ENCODE results near the gene DNAH17.

Gene DNAH17

DNA sequence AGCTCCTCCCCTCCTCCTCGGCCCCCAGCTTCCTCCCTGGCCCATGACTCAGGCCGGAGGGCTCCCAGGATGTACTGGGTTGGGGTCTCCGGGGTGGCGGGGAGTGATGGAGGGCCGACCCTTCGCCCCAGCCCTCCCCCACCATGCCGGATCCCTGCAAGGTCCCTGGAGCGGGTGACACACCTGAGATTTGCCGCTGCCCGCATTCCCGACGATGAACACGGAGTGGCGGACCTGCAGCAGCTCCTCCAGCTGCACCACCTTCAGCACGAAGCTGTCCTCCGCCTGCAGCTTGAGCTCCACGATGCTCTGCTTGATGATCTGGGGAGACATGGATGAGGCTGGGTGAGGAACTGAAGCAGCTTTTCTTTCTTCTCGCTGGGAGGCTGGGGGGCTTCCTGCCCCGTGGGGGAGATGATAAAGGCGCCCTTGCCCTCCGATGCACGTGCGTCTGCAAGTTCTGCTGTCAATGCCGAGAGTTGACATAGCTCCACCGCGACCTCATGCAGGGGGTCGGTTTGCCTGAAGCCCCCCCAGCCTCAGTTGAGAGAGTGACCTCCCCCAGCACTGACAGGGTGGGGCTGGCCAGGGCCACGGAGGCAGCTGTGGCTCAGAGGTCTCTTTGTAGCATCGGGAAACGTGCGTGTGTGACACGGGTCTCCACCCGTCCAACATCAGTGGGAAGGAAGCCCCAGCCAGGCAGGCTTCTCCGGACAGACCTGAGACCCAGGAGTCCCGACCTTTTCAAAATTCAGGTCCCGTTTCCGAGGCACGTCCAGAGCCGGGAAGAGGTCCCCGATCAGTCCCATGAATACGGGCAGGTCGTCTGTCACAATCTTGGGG is 83.1 kb downstream of the DNAH17 start:
- no peak for DNase-seq

DNA sequence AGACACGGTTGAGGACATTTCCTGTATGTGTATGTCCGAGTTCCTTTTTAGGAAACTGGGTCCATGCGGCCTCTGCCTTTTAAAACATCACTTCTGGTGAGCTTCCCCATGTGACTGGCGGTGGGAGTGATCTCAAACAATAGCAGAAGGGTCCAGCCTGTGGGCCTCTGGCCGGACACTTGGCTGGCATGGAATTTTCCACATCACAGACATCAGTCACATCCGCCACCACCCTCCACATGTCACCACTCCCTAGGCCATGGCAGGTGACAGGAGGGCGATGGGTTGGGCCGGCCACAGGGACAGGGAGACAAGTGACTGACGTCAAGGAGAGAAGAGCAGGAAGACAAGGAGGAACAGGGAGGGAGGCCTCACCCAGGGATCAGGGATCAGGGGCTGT is 83.7 kb downstream of the DNAH17 start:
- no peak for DNase-seq

GRCh38 chr17:78492116-78492799 is 84.9 kb downstream of the DNAH17 start:
- no peak for DNase-seq

DNA sequence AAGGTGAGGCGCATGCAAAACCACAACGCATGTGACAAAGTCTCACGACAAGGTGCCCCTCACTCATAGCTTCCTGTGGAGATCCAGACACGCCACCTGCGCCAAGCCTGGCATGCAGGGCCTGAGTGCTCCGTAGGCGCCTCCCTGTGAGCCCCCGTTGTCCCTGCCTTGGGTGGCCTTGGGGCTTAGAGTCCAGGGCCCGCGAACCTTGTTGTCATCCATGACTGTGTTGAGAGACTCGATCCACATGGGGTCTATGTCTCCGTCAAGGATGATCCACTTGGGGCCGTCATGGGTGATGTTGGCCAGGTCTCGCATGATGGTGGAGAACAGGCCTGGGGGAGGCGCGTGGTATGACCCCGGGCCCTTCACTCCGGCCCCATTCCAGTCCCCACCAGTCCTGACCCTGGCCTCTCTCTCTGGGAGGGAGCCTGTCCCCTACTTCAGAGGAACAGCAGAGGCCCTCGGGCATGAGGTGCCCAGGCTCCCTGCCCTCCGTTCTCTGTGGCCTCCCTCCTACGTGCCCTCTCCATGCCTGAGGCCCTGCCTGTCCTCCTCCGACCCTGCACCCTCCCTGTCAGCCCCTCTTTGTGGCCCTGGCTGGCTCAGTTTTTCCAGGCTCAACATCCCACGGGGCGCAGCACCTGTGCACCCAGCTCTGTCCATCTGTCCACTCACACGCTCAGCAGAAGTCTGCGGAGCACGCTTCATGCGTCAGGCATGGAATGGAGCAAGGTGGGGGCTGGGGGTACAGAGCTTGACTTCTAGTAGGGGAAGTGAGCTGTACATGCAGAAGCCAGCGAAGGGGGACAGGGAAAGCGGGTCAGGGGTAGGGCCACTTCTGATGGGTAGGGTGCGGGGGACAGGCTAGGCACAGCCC is 85.7 kb downstream of the DNAH17 start:
- no peak for DNase-seq

DNA sequence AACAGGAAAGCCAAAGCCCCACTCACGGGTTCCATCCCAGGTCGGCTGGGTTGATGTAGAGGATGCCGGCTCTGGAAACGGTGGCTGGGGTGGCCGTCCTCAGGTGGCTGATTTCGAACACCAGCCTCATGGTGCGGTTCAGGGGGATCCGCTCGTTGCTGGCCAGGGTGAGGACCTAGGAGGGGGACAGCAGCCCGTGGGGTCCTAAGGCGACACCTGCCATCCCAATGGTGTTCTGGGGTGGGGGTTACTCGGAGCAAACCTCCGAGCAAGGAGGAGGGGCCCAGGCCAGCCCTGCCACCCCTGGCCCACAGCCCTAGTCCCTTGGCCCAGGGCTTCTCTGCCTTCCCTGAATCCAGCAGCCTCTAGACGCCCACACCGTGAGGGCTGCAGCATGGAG is 86.5 kb downstream of the DNAH17 start:
- no peak for DNase-seq

- DNase-seq = no peak
Observed at GRCh38 chr17:78490156-78490555, 87.0 kb downstream of the DNAH17 start.

- no peak for DNase-seq
Observed at GRCh38 chr17:78488867-78489634, 88.1 kb downstream of the DNAH17 start.

DNA sequence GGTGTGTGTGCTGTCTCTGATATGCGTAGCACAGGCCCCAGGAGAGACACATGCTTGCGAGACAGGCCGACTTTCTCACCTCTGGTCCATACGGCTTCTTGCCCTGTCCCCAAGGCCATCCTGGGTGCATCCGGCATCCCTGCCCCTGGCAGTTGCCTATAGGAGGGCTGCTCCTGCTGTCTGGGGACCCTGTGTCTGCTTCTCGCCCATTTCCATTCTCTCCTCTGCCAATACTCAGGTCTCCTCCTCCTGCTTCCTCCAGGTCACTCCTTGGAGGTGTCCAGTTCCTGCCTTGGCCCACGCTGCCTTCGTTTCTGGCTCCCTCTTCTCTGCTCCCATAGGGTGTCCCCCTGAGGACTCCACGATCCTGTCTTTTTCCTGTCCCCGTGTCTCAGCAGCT is 89.0 kb downstream of the DNAH17 start:
- DNase-seq = no peak

- no peak for DNase-seq
Observed at GRCh38 chr17:78486946-78487680, 90.1 kb downstream of the DNAH17 start.

- no peak for DNase-seq
Observed at GRCh38 chr17:78486228-78486802, 90.9 kb downstream of the DNAH17 start.

- DNase-seq = no peak
Observed at GRCh38 chr17:78485290-78486168, 91.7 kb downstream of the DNAH17 start.

GRCh38 chr17:78484271-78485246 is 92.6 kb downstream of the DNAH17 start:
- DNase-seq = no peak

DNA sequence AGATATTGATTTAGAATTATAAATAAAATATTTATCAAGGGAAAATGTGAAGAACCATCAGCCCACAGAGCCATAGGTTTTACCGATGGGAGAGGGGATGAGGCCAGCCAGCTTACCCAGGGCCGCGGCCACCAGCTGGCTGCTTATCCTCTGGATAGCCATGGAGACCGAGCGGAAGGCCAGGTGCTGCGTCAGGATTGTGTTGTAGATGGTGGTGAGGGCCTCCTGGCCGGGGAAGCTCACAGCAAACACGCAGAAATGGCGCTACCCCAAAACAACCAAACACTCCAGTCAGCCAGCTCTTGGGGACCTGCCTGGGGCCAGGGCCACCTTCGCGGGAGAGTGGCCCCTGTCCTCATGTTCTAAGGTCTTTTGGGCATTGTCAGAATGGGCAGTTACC is 97.8 kb downstream of the DNAH17 start:
- no peak for DNase-seq

GRCh38 chr17:78478757-78479297 is 98.4 kb downstream of the DNAH17 start:
- DNase-seq = no peak

- DNase-seq = no peak
Observed at GRCh38 chr17:78477913-78478756, 99.1 kb downstream of the DNAH17 start.

DNA sequence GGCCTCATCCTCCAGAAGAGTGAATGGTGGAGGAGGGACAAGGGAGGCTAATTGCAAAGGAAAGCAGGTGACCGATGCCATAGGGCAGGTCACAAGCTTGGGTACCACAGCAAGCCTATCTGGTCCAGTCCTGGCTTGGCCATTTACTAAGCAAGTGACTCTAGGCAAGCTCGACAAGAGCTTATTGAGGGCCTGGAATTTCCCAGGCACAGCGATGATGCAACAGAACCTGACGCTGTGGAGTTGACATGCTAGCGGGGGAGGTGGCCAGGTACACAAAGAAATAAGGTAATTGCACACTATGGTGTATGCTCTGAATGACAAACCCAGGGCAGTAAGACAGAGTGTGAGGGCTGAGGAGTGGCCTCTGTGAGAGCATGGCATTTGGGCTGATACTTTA is 100.2 kb downstream of the DNAH17 start:
- DNase-seq = no peak

DNA sequence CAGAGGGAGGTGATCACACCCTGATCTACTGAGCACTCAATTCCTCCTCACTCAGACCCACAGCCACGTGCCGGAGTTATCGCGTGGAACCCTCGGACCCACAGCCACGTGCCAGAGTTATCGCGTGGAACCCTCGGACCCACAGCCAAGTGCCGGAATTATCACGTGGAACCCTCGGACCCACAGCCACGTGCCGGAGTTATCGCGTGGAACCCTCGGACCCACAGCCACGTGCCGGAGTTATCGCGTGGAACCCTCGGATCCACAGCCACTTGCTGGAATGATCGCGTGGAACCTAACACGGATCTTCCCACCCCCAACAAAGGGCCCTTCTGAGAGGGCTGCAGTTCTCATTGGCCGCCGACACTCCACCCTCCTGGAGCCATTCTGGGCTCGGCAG is 101.0 kb downstream of the DNAH17 start:
- no peak for DNase-seq

- DNase-seq = no peak
Observed at GRCh38 chr17:78475211-78475610, 102.0 kb downstream of the DNAH17 start.
